Epidermal melanocyte (primary cell): ENCODE data around the gene LRRC10B.

Experiments used
- DNase-seq: peaks from one replicate; pipeline ENCODE4 v3.0.0; 2011; ENCODE audit warnings: low spot score; ENCODE audit not compliant: insufficient read length

LRRC10B gene

GRCh38 chr11:61545341-61545740, 36.8 kb downstream of the LRRC10B start:
- no peak for DNase-seq

- no peak for DNase-seq
Observed at GRCh38 chr11:61545921-61546320, 37.4 kb downstream of the LRRC10B start.

- no peak for DNase-seq
Observed at GRCh38 chr11:61546663-61547062, 38.1 kb downstream of the LRRC10B start.

- DNase-seq: no peak
Observed at GRCh38 chr11:61547246-61547645, 38.7 kb downstream of the LRRC10B start.

GRCh38 chr11:61549177-61549576, 40.6 kb downstream of the LRRC10B start:
- DNase-seq: no peak

GRCh38 chr11:61549662-61550568, 41.4 kb downstream of the LRRC10B start:
- no peak for DNase-seq

- no peak for DNase-seq
Observed at GRCh38 chr11:61550665-61551227, 42.2 kb downstream of the LRRC10B start.

GRCh38 chr11:61551634-61552033, 43.1 kb downstream of the LRRC10B start:
- no peak for DNase-seq

GRCh38 chr11:61552108-61552635, 43.6 kb downstream of the LRRC10B start:
- DNase-seq: no peak

GRCh38 chr11:61553373-61554171, 45.0 kb downstream of the LRRC10B start:
- DNase-seq: no peak

GRCh38 chr11:61554172-61554988, 45.8 kb downstream of the LRRC10B start:
- no peak for DNase-seq

- no peak for DNase-seq
Observed at GRCh38 chr11:61555051-61555969, 46.8 kb downstream of the LRRC10B start.

- DNase-seq: no peak
Observed at GRCh38 chr11:61555978-61556377, 47.4 kb downstream of the LRRC10B start.

- no peak for DNase-seq
Observed at GRCh38 chr11:61556621-61557020, 48.1 kb downstream of the LRRC10B start.
